Caco-2 (cell line): ENCODE measurements around the gene TRAPPC3. TPM values are rescaled to one million over a fixed set of nuclear protein-coding genes. Genes with fewer than 3 reads are reported as not detected.

Experiments
- BruUV-seq: library from RNA; stranded (reverse); fragments of 400-500 nt; replicated peaks from 2 replicates; lab custom pipeline; 2021; lab: Mats Ljungman, UMichigan
- CTCF ChIA-PET: fragments of 300-600 bp; sonication (Branson Sonifier 250); formaldehyde crosslinking; loops from one replicate; lab custom pipeline; 2022; ENCODE audit warnings: antibody characterized with exemption; lab: Charles Lee
- POLR2A ChIA-PET: fragments of 300-600 bp; sonication (Branson Sonifier 250); formaldehyde crosslinking; loops from one replicate; lab custom pipeline; 2022; ENCODE audit warnings: antibody characterized with exemption; lab: Charles Lee
- DNase-seq, 2 experiments: peaks; one replicate each; pipeline versions ENCODE4 v3.0.0 to v3.0.0-alpha.2; 2020 to 2022
- H3K27me3 ChIP-seq: replicated peaks from 2 replicates; pipeline ENCODE4 v1.6.0; 2011; ENCODE audit warnings: low read length; ENCODE audit not compliant: control insufficient read depth, insufficient read depth
- H3K36me3 ChIP-seq: 2 replicates; pipeline ENCODE4 v1.5.1; 2011; ENCODE audit warnings: low read length; ENCODE audit not compliant: control insufficient read depth, insufficient read depth
- H3K4me1 ChIP-seq: fragments of 250-450 bp; sonication (Bioruptor Pico); 2 replicates; pipeline ENCODE4 v1.5.1; 2020; ENCODE audit warnings: mild to moderate bottlenecking
- H3K4me3 ChIP-seq: 2 replicates; pipeline ENCODE4 v1.5.1; 2011; ENCODE audit warnings: low read depth, mild to moderate bottlenecking, control low read depth, low read length
- H3K9me3 ChIP-seq: fragments of 250-450 bp; sonication (Bioruptor Pico); 2 replicates; pipeline ENCODE4 v1.5.1; 2020; ENCODE audit warnings: mild to moderate bottlenecking, moderate library complexity
- H3K27ac Mint-ChIP-seq: one replicate; pipeline ENCODE4 v1.8.0; 2022; ENCODE audit warnings: mixed read lengths; ENCODE audit not compliant: unreplicated experiment
- H3K27me3 Mint-ChIP-seq: one replicate; pipeline ENCODE4 v1.8.0; 2022; ENCODE audit warnings: mixed read lengths; ENCODE audit not compliant: insufficient read depth, unreplicated experiment
- H3K36me3 Mint-ChIP-seq: one replicate; pipeline ENCODE4 v1.8.0; 2022; ENCODE audit warnings: mild to moderate bottlenecking, mixed read lengths; ENCODE audit not compliant: insufficient read depth, unreplicated experiment
- H3K4me1 Mint-ChIP-seq: one replicate; pipeline ENCODE4 v1.8.0; 2022; ENCODE audit warnings: low read depth, mixed read lengths; ENCODE audit not compliant: unreplicated experiment
- H3K4me3 Mint-ChIP-seq: one replicate; pipeline ENCODE4 v1.8.0; 2022; ENCODE audit warnings: mild to moderate bottlenecking, moderate library complexity, mixed read lengths; ENCODE audit not compliant: unreplicated experiment
- H3K9me3 Mint-ChIP-seq: one replicate; pipeline ENCODE4 v1.8.0; 2022; ENCODE audit warnings: mixed read lengths; ENCODE audit not compliant: unreplicated experiment
- intact Hi-C: fragments of 100-400 bp; cut with micrococcal nuclease; formaldehyde crosslinking; loops from one replicate; pipeline ENCODE4 v1.10.0; 2022; ENCODE audit not compliant: unreplicated experiment
- total RNA-seq: library from RNA; stranded (reverse); gene quantifications from 2 replicates; pipeline ENCODE4 v1.2.3, GENCODE V29; 2022
- TF ChIP-seq, protein P1 (sequence below), 2 experiments: fragments of 200-600 bp in 1 of 2; IDR thresholded peaks; 1 replicate in 1 of 2; 2 replicates in 1 of 2; pipeline versions ENCODE4 v1.5.1 to v1.8.0; 2011 to 2022; ENCODE audit warnings: antibody characterized with exemption in 1 of 2, control low read depth in 1 of 2, inconsistent platforms in 1 of 2, low read depth in 1 of 2, low read length in 1 of 2, mild to moderate bottlenecking in 1 of 2, moderate library complexity in 1 of 2; ENCODE audit not compliant: insufficient read depth in 1 of 2, severe bottlenecking in 1 of 2, unreplicated experiment in 1 of 2

The TRAPPC3 gene
- total RNA-seq, 1 experiment from 2014 or later, result 35.4 TPM

DNA sequence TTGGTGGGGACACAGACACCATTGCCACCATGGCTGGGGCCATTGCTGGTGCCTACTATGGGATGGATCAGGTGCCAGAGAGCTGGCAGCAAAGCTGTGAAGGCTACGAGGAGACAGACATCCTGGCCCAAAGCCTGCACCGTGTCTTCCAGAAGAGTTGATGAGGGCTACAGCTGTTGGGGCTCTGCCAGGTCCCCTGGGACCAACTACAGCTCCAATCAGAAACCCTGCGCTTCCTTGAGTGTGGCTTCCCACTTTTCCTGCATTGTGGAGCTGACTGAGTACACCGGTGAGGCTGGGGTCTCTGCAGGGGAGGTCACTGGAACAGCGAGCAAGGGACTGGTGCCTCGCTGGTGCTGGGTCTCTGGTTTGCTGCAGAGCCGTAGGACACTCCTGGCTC, 56.1 kb downstream of the TRAPPC3 start:
- CTCF ChIA-PET, result no interaction called here
- Histone ChIP-seq H3K36me3 (no peaks in the 10 kb centered on the region; the same call in 1 of the 2 replicates), H3K27me3 (no peaks in the 10 kb centered on the region), H3K4me3 (no peak overlapping the region), H3K4me1 (no peaks in the 10 kb centered on the region), H3K9me3 (no peaks in the 10 kb centered on the region)
- Mint-ChIP-seq H3K9me3 (no peaks in the 10 kb centered on the region), H3K4me1 (no peaks in the 10 kb centered on the region), H3K4me3 (no peak overlapping the region), H3K27me3 (no peaks in the 10 kb centered on the region), H3K27ac (no peak overlapping the region), H3K36me3 (peaks cover 18% of the 10 kb centered on the region)
- TF ChIP-seq, protein P1, sequence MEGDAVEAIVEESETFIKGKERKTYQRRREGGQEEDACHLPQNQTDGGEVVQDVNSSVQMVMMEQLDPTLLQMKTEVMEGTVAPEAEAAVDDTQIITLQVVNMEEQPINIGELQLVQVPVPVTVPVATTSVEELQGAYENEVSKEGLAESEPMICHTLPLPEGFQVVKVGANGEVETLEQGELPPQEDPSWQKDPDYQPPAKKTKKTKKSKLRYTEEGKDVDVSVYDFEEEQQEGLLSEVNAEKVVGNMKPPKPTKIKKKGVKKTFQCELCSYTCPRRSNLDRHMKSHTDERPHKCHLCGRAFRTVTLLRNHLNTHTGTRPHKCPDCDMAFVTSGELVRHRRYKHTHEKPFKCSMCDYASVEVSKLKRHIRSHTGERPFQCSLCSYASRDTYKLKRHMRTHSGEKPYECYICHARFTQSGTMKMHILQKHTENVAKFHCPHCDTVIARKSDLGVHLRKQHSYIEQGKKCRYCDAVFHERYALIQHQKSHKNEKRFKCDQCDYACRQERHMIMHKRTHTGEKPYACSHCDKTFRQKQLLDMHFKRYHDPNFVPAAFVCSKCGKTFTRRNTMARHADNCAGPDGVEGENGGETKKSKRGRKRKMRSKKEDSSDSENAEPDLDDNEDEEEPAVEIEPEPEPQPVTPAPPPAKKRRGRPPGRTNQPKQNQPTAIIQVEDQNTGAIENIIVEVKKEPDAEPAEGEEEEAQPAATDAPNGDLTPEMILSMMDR (IDR thresholded peaks at IDR 0.05; ENCODE audit: insufficient read depth in 1 of 2, low read depth in 1 of 2, low read length in 1 of 2, severe bottlenecking in 1 of 2, unreplicated experiment in 1 of 2), result no peak
- POLR2A ChIA-PET, result no interaction called here
- no TSS peak for BruUV-seq
- intact Hi-C loops, result no loop called here
- DNase-seq, result no peak

DNA sequence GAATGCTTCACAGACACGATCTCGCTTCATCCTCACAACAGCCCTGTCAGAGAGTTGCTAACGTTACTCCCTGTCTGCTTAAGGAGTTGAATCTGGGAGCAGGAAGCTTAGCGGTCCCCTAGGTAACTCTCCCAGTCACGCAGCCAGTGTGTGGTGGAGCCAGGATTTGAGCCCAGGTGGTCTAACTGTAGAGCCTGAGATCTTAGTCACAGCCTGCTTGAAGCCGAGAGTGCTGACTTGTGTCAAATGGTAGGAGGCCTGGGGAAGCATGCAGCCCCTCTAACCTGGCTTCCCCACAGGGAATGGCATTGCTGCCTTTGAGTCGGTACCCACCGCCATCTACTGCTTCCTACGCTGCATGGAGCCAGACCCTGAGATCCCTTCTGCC, 56.5 kb downstream of the TRAPPC3 start:
- POLR2A ChIA-PET, result no interaction called here

DNA sequence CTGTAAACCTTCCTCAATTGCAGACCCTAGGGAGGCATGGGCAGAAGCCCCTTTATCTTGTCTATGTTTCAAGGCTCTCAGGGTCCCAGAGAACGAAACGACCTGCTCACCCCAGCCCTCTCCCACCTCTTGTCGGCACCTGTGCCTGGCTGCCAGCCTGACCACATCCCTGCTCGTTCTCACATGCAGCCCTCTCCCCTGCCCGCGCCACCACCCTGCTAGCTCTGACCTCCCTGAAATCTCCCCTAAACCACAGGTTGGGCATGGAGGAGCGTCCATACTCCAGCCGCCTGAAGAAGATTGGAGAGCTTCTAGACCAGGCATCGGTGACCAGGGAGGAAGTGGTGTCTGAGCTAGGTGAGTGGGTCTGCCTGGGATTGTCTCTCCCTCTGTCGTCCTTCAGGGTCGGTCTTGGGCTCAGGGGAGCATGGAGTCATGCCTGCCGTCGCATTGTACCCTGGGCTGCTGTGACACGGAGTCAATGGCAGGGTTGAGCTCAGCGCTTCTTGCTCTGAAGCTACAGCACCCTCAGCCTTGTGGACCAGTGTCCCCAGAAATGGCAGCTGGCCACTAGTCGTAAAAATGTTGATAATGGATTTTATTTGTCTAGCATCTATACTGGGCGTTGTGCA, 57.0 kb downstream of the TRAPPC3 start:
- Histone ChIP-seq H3K4me3 (no peak overlapping the region), H3K4me1 (no peaks in the 10 kb centered on the region), H3K36me3 (no peaks in the 10 kb centered on the region; the same call in 1 of the 2 replicates), H3K27me3 (no peaks in the 10 kb centered on the region), H3K9me3 (no peaks in the 10 kb centered on the region)
- TF ChIP-seq, protein P1 (IDR thresholded peaks at IDR 0.05; ENCODE audit: insufficient read depth in 1 of 2, low read depth in 1 of 2, low read length in 1 of 2, severe bottlenecking in 1 of 2, unreplicated experiment in 1 of 2), result no peak
- peaks cover 18% of the 10 kb centered on the region for H3K36me3 Mint-ChIP-seq
- H3K4me1 Mint-ChIP-seq, result no peaks in the 10 kb centered on the region
- H3K4me3 Mint-ChIP-seq, result no peak overlapping the region
- DNase-seq, result no peak
- H3K9me3 Mint-ChIP-seq, result no peaks in the 10 kb centered on the region
- ChIA-PET POLR2A (no interaction called here), CTCF (no interaction called here)
- H3K27ac Mint-ChIP-seq, result no peak overlapping the region
- H3K27me3 Mint-ChIP-seq, result no peaks in the 10 kb centered on the region
- no TSS peak for BruUV-seq
- intact Hi-C loops, result no loop called here

More for the DNA sequence above, 56.5 kb downstream of the TRAPPC3 start:
- H3K4me3 ChIP-seq, result no peak overlapping the region
- Mint-ChIP-seq H3K27ac (no peak overlapping the region), H3K27me3 (no peaks in the 10 kb centered on the region), H3K36me3 (peaks cover 18% of the 10 kb centered on the region), H3K4me1 (no peaks in the 10 kb centered on the region), H3K9me3 (no peaks in the 10 kb centered on the region), H3K4me3 (no peak overlapping the region)
- CTCF ChIA-PET, result no interaction called here
- TF ChIP-seq, protein P1 (IDR thresholded peaks at IDR 0.05; ENCODE audit: insufficient read depth in 1 of 2, low read depth in 1 of 2, low read length in 1 of 2, severe bottlenecking in 1 of 2, unreplicated experiment in 1 of 2), result no peak
- intact Hi-C loops, result no loop called here
- no peak for DNase-seq
- no TSS peak for BruUV-seq
- no peaks in the 10 kb centered on the region for H3K27me3 ChIP-seq
- H3K36me3 ChIP-seq, result no peaks in the 10 kb centered on the region; the same call in 1 of the 2 replicates
- H3K4me1 ChIP-seq, result no peaks in the 10 kb centered on the region
- no peaks in the 10 kb centered on the region for H3K9me3 ChIP-seq
